GM18499 (cell line): ENCODE results near the gene HIVEP2.

Experiments
- ATAC-seq: cut with Tn5 transposase; IDR thresholded peaks from one replicate; pipeline ENCODE4 v1.9.1; 2021; ENCODE audit warnings: moderate number of reproducible peaks; ENCODE audit not compliant: insufficient read depth, unreplicated experiment

HIVEP2 gene

GRCh38 chr6:142825760-142826159 is 119.2 kb downstream of the HIVEP2 start:
- ATAC-seq = no peak

- ATAC-seq = no peak
These were observed 120.5 kb downstream of the HIVEP2 start for GRCh38 chr6:142824426-142824825.

- ATAC-seq = no peak
These were observed 121.6 kb downstream of the HIVEP2 start for GRCh38 chr6:142823256-142823902.

- ATAC-seq = no peak
These were observed 122.1 kb downstream of the HIVEP2 start for GRCh38 chr6:142822842-142823241.

GRCh38 chr6:142822383-142822782 is 122.6 kb downstream of the HIVEP2 start:
- peak; percentile 66 for ATAC-seq

- no peak for ATAC-seq
These were observed 123.1 kb downstream of the HIVEP2 start for GRCh38 chr6:142821860-142822259.

GRCh38 chr6:142821164-142821716 is 123.7 kb downstream of the HIVEP2 start:
- no peak for ATAC-seq

- ATAC-seq = no peak
These were observed 124.5 kb downstream of the HIVEP2 start for GRCh38 chr6:142820338-142821051.

GRCh38 chr6:142819603-142820337 is 125.2 kb downstream of the HIVEP2 start:
- ATAC-seq = peak; percentile 47

- ATAC-seq = no peak
These were observed 128.5 kb downstream of the HIVEP2 start for GRCh38 chr6:142816486-142816885.

GRCh38 chr6:142816031-142816430 is 128.9 kb downstream of the HIVEP2 start:
- ATAC-seq = no peak

GRCh38 chr6:142811923-142812322 is 133.1 kb downstream of the HIVEP2 start:
- ATAC-seq = no peak

- ATAC-seq = no peak
These were observed 133.9 kb downstream of the HIVEP2 start for GRCh38 chr6:142810952-142811514.

- no peak for ATAC-seq
These were observed 135.0 kb downstream of the HIVEP2 start for GRCh38 chr6:142809947-142810346.

- no peak for ATAC-seq
These were observed 136.4 kb downstream of the HIVEP2 start for GRCh38 chr6:142808405-142809061.

GRCh38 chr6:142805042-142805441 is 139.9 kb downstream of the HIVEP2 start:
- ATAC-seq = no peak

GRCh38 chr6:142804490-142804889 is 140.5 kb downstream of the HIVEP2 start:
- ATAC-seq = no peak

- no peak for ATAC-seq
These were observed 141.4 kb downstream of the HIVEP2 start for GRCh38 chr6:142803495-142804058.

GRCh38 chr6:142803032-142803431 is 141.9 kb downstream of the HIVEP2 start:
- ATAC-seq = no peak

- no peak for ATAC-seq
These were observed 142.9 kb downstream of the HIVEP2 start for GRCh38 chr6:142802124-142802523.
